ENCODE data around the gene SHF. TPM values are rescaled to one million over a fixed set of nuclear protein-coding genes. Genes with fewer than 3 reads are reported as not detected.
A peak's percentile ranks its signal among the peaks of the same experiment; 100 is the strongest.

SHF gene
- total and polyA plus RNA-seq, 12 donors, result 2.4 to 8.4 (median 5.6) TPM

- intact Hi-C loops (cut with DNase I), result no loop called here
- Histone ChIP-seq H3K27me3 (peaks cover 0 to 24% (median 0%) of the 10 kb centered on the region in 7 donors), H3K27ac (peak overlapping the region in 8 of 10 donors; percentile 53 to 81 (median 73)), H3K36me3 (no peaks in the 10 kb centered on the region), H3K9me3 (no peaks in the 10 kb centered on the region), H3K4me1 (peaks cover 0 to 33% (median 22%) of the 10 kb centered on the region in 9 donors), H3K4me3 (peak overlapping the region in 8 of 10 donors; percentile 67 to 90 (median 72))
- DNase-seq (no peak), ATAC-seq (peak in 6 of 8 donors; percentile 23 to 36 (median 31))
- TF ChIP-seq CTCF (IDR thresholded peaks at IDR 0.05), result no peak
- 54 to 57% methylated on average over 8 of the region's 8 CpGs for WGBS, 2 donors
Measured at GRCh38 chr15:45185903-45186770, 1.6 kb downstream of the SHF start.

- Histone ChIP-seq H3K36me3 (no peaks in the 10 kb centered on the region), H3K4me3 (no peak overlapping the region), H3K9me3 (no peaks in the 10 kb centered on the region), H3K4me1 (peaks cover 0 to 33% (median 22%) of the 10 kb centered on the region in 9 donors), H3K27me3 (peaks cover 0 to 24% (median 0%) of the 10 kb centered on the region in 7 donors), H3K27ac (peak overlapping the region in 4 of 10 donors; percentile 53 to 81 (median 68))
- DNase-seq, result no peak
- 91 to 95% methylated on average over 3 of the region's 3 CpGs for WGBS, 2 donors
- TF ChIP-seq CTCF (IDR thresholded peaks at IDR 0.05), result no peak
- intact Hi-C loops (cut with DNase I), result no loop called here
- ATAC-seq, result no peak
Measured at GRCh38 chr15:45185069-45185779, 2.5 kb downstream of the SHF start.

- no peaks in the 10 kb centered on the region for H3K36me3 ChIP-seq
- intact Hi-C loops (cut with DNase I), result no loop called here
- no peaks in the 10 kb centered on the region for H3K9me3 ChIP-seq
- H3K4me3 ChIP-seq, result no peak overlapping the region
- H3K27me3 ChIP-seq, result peaks cover 0 to 24% (median 0%) of the 10 kb centered on the region in 7 donors
- ATAC-seq (no peak), DNase-seq (no peak)
- no peak overlapping the region for H3K27ac ChIP-seq
- H3K4me1 ChIP-seq, result peaks cover 0 to 39% (median 22%) of the 10 kb centered on the region in 9 donors
- 90% methylated on average over 9 of the region's 9 CpGs for WGBS, 2 donors
- no peak for TF ChIP-seq CTCF (IDR thresholded peaks at IDR 0.05)
Measured at GRCh38 chr15:45184562-45185041, 3.2 kb downstream of the SHF start.

- Histone ChIP-seq H3K9me3 (no peaks in the 10 kb centered on the region), H3K36me3 (no peaks in the 10 kb centered on the region), H3K4me1 (peaks cover 0 to 36% (median 19%) of the 10 kb centered on the region in 9 donors), H3K27ac (no peak overlapping the region), H3K4me3 (no peak overlapping the region), H3K27me3 (peaks cover 0 to 19% (median 0%) of the 10 kb centered on the region in 7 donors)
- no peak for DNase-seq
- WGBS, 2 donors, result 85 to 96% methylated on average over 2 of the region's 2 CpGs
- intact Hi-C loops (cut with DNase I), result no loop called here
- no peak for TF ChIP-seq CTCF (IDR thresholded peaks at IDR 0.05)
- ATAC-seq, result no peak
Measured at GRCh38 chr15:45183511-45183910, 4.3 kb downstream of the SHF start.
